Activated B cell treated with CpG ODN at 0.5 μM for 24 hours (primary cell): ENCODE data around the gene ZNF24. TPM values are rescaled to one million over a fixed set of nuclear protein-coding genes. Genes with fewer than 3 reads are reported as not detected.

Experiments used
- ATAC-seq: fragments of 200-7000 bp; cut with Tn5 transposase; one replicate; pipeline ENCODE4 v1.10.0; 2021; ENCODE audit warnings: low read depth, mild to moderate bottlenecking, moderate library complexity
- CTCF ChIA-PET: fragments of 350-600 bp; sonication (Branson Sonifier 250); formaldehyde crosslinking; loops from one replicate; lab custom pipeline; 2021; ENCODE audit warnings: antibody characterized with exemption; lab: Charles Lee
- POLR2A ChIA-PET: fragments of 350-600 bp; sonication (Branson Sonifier 250); formaldehyde crosslinking; loops from one replicate; lab custom pipeline; 2021; ENCODE audit warnings: antibody characterized with exemption; lab: Charles Lee
- DNase-seq: peaks from one replicate; pipeline ENCODE4 v3.0.0; 2022
- H3K27ac Mint-ChIP-seq: one replicate; pipeline ENCODE4 v1.8.0; 2020; ENCODE audit warnings: mixed read lengths
- H3K27me3 Mint-ChIP-seq: one replicate; pipeline ENCODE4 v1.8.0; 2021; ENCODE audit warnings: mixed read lengths
- H3K36me3 Mint-ChIP-seq: one replicate; pipeline ENCODE4 v1.8.0; 2021; ENCODE audit warnings: low read depth, mixed read lengths
- H3K4me1 Mint-ChIP-seq: one replicate; pipeline ENCODE4 v1.8.0; 2021; ENCODE audit warnings: mixed read lengths
- H3K4me3 Mint-ChIP-seq: one replicate; pipeline ENCODE4 v1.8.0; 2020; ENCODE audit warnings: mild to moderate bottlenecking, mixed read lengths
- H3K9me3 Mint-ChIP-seq: one replicate; pipeline ENCODE4 v1.8.0; 2020; ENCODE audit warnings: mixed read lengths
- CTCF ChIP-seq: fragments of 200-600 bp; IDR thresholded peaks from one replicate; pipeline ENCODE4 v1.8.0; 2022; ENCODE audit warnings: antibody characterized with exemption, mild to moderate bottlenecking
- intact Hi-C: fragments of 100-400 bp; cut with micrococcal nuclease; formaldehyde crosslinking; loops from one replicate; pipeline ENCODE4 v1.15.1; 2024
- total RNA-seq: library from RNA; stranded (reverse); gene quantifications from 2 replicates; pipeline ENCODE4 v1.2.3, GENCODE V29; 2022

ZNF24 gene
- total RNA-seq, 1 donor from 2014 or later = 72.5 TPM

- ChIA-PET CTCF (no interaction called here), POLR2A (no interaction called here)
- DNase-seq (no peak), ATAC-seq (no peak)
- Mint-ChIP-seq H3K27ac (no peak overlapping the region), H3K36me3 (peaks cover 36% of the 10 kb centered on the region), H3K27me3 (no peaks in the 10 kb centered on the region), H3K4me3 (no peak overlapping the region), H3K4me1 (no peaks in the 10 kb centered on the region), H3K9me3 (peaks cover 46% of the 10 kb centered on the region)
- intact Hi-C loops = no loop called here
- TF ChIP-seq CTCF = no peak
These were observed 32.7 kb downstream of the ZNF24 start for GRCh38 chr18:35311496-35311895.

GRCh38 chr18:35306588-35307250 is 37.5 kb downstream of the ZNF24 start:
- H3K4me3 Mint-ChIP-seq = no peak overlapping the region
- POLR2A ChIA-PET = interaction anchor here (1.3 kb wide), 1 partner anchor 40 kb away, joined by 3 read pairs; no protein-coding TSS in a partner anchor

GRCh38 chr18:35303610-35304009 is 40.6 kb downstream of the ZNF24 start:
- ATAC-seq (no peak), DNase-seq (no peak)
- ChIA-PET POLR2A (no interaction called here), CTCF (no interaction called here)
- intact Hi-C loops = no loop called here
- no peak overlapping the region for H3K27ac Mint-ChIP-seq
- no peaks in the 10 kb centered on the region for H3K4me1 Mint-ChIP-seq
- no peak overlapping the region for H3K4me3 Mint-ChIP-seq
- no peaks in the 10 kb centered on the region for H3K27me3 Mint-ChIP-seq
- peaks cover 89% of the 10 kb centered on the region for H3K36me3 Mint-ChIP-seq
- TF ChIP-seq CTCF = no peak
- peaks cover 51% of the 10 kb centered on the region for H3K9me3 Mint-ChIP-seq

More at GRCh38 chr18:35306588-35307250, 37.5 kb downstream of the ZNF24 start:
- no peaks in the 10 kb centered on the region for H3K4me1 Mint-ChIP-seq
- TF ChIP-seq CTCF = no peak
- H3K27me3 Mint-ChIP-seq = no peaks in the 10 kb centered on the region
- intact Hi-C loops = no loop called here
- H3K27ac Mint-ChIP-seq = no peak overlapping the region
- CTCF ChIA-PET = no interaction called here
- ATAC-seq (no peak), DNase-seq (no peak)
- H3K36me3 Mint-ChIP-seq = peaks cover 81% of the 10 kb centered on the region
- peaks cover 52% of the 10 kb centered on the region for H3K9me3 Mint-ChIP-seq

GRCh38 chr18:35296060-35296459 is 48.2 kb downstream of the ZNF24 start:
- no peak for TF ChIP-seq CTCF
- no peak for ATAC-seq
- intact Hi-C loops = no loop called here
- Mint-ChIP-seq H3K9me3 (peaks cover 8% of the 10 kb centered on the region), H3K4me1 (peaks cover 20% of the 10 kb centered on the region), H3K27me3 (no peaks in the 10 kb centered on the region), H3K36me3 (peaks cover 65% of the 10 kb centered on the region), H3K4me3 (no peak overlapping the region), H3K27ac (no peak overlapping the region)
- DNase-seq = no peak
- ChIA-PET CTCF (no interaction called here), POLR2A (no interaction called here)

GRCh38 chr18:35291166-35291565 is 53.1 kb downstream of the ZNF24 start:
- DNase-seq (no peak), ATAC-seq (no peak)
- Mint-ChIP-seq H3K27me3 (peaks cover 2% of the 10 kb centered on the region), H3K9me3 (no peaks in the 10 kb centered on the region), H3K4me1 (peaks cover 51% of the 10 kb centered on the region), H3K27ac (peak overlapping the region; percentile 99), H3K36me3 (peaks cover 40% of the 10 kb centered on the region), H3K4me3 (peak overlapping the region; percentile 100)
- CTCF ChIA-PET = no interaction called here
- intact Hi-C loops = loop anchor here (2.0 to 5.0 kb wide), 4 partner anchors 42 to 314 kb away; partner anchors contain the start of gene INO80C
- POLR2A ChIA-PET = interaction anchor here (0.6 to 1.2 kb wide), 2 partner anchors 54 to 122 kb away, joined by 4 to 6 read pairs; no protein-coding TSS in a partner anchor
- TF ChIP-seq CTCF = no peak
